ENCODE results near the gene RWDD4.

Gene RWDD4

DNA sequence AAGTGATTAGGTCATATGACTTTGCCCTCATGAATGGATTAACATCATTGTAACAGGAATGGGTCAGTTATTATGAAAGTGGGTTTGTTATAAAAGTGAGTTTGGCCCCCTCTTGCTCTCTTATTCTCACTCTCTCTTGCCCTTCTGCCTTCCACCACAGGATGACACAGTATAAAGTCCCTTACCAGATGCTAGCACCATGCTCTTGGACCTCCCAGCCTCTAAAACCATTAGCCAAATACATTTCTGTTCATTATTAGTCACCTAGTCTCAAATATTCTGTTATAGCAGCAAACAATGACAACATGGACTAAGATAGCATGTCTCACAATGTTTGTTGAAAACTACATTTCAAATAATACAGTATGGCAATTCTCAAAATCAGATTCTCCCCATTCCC, 59.7 kb downstream of the RWDD4 start:
- DNase-seq: no peak

DNA sequence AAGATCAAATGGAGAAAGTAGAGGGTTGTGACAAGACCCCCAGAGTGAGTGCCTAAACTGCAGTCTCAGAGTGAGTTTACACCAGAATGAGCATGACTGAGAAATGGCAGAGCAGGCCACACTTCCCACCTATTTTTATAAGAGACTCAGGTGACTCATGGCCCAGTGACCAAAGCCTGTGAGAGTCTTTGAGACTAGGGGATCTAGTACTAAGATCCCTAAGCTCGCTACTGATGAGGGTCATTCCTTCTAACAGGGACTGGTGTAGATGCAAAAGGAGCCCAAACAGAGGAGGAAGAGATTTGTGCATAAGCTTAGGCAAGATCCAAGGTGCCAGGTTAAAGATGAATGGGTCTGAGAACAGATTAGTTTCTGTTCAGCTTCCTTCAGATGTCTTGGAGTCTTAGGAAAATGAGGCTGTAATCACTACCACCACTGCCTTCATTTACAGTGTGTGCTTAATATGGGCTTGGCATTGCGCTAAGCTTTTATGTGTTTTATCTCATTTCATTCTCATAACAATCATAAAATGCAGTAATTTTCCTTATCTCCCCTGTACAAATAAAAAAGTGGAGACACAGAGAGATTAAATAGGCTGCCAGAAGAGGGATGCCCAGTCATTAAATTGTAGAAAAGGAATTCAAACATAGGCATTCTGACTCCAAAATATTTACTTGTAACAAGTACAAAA, 62.8 kb downstream of the RWDD4 start:
- no peak for DNase-seq

DNA sequence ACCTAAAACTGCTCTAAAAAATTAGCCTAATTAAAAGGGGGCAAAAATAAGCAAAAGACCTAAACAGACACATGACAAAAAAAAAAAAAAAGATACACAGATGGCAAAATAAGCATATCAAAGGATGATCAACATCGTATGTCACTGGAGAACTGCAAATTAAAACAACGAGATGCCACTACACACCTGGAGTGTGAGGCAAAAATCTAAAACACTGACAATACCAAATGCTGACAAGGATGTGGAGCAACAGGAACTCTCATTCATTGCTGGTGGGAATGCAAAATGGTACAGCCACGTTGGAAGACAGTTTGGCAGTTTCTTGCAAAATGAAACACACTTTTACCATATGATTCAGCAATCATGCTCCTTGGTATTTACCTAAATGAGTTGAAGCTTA, 64.2 kb downstream of the RWDD4 start:
- DNase-seq: no peak

DNA sequence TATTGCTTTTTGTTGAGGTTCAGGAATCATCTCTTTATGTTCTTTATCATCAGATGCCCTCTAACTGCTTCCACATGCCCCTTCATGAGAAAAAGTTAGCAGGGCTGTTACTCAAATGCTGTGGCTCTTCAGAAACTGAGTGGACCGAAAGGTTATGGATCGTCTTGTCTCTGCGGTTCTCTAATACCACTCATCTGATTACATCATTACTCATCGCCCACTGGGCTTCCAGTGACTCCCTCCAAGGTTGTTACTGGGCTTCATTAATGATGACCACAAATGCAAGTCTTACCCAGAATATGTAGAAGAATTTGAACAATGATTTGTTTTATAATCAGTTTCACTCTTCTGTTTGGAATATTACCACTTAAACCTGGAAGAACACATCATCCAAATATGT, 67.7 kb downstream of the RWDD4 start:
- DNase-seq: no peak
